Ecto neural progenitor cell (in vitro differentiated cells): ENCODE results near the gene P4HB.

Source experiments
- DNase-seq: peaks from one replicate; pipeline ENCODE4 v3.0.0-alpha.2; 2018; ENCODE audit warnings: low spot score

The P4HB gene

GRCh38 chr17:81898029-81898866 lies 37.9 kb upstream of the P4HB start:
- DNase-seq: no peak

- no peak for DNase-seq
Observed at GRCh38 chr17:81895400-81895799, 35.1 kb upstream of the P4HB start.

- no peak for DNase-seq
Observed at GRCh38 chr17:81891303-81891552, 30.9 kb upstream of the P4HB start.

GRCh38 chr17:81890447-81891302 lies 30.3 kb upstream of the P4HB start:
- DNase-seq: no peak

GRCh38 chr17:81889602-81890001 lies 29.3 kb upstream of the P4HB start:
- no peak for DNase-seq

GRCh38 chr17:81888988-81889595 lies 28.8 kb upstream of the P4HB start:
- DNase-seq: no peak

- no peak for DNase-seq
Observed at GRCh38 chr17:81888105-81888987, 28.0 kb upstream of the P4HB start.

GRCh38 chr17:81885869-81886548 lies 25.7 kb upstream of the P4HB start:
- DNase-seq: no peak

GRCh38 chr17:81885454-81885853 lies 25.1 kb upstream of the P4HB start:
- DNase-seq: no peak

- DNase-seq: no peak
Observed at GRCh38 chr17:81884968-81885367, 24.6 kb upstream of the P4HB start.

- no peak for DNase-seq
Observed at GRCh38 chr17:81884520-81884919, 24.2 kb upstream of the P4HB start.

GRCh38 chr17:81879121-81879520 lies 18.8 kb upstream of the P4HB start:
- DNase-seq: no peak

- DNase-seq: no peak
Observed at GRCh38 chr17:81878294-81878693, 18.0 kb upstream of the P4HB start.

- DNase-seq: no peak
Observed at GRCh38 chr17:81877569-81877968, 17.2 kb upstream of the P4HB start.

- peak; percentile 97 for DNase-seq
Observed at GRCh38 chr17:81871387-81872230, 11.3 kb upstream of the P4HB start.

GRCh38 chr17:81870981-81871386 lies 10.6 kb upstream of the P4HB start, which contains the start of gene ARHGDIA:
ARHGDIA (minus strand) TSS chr17:81871337; CDS start chr17:81869930, 1,407 bp downstream.
- no peak for DNase-seq

- DNase-seq: peak; percentile 75
Observed at GRCh38 chr17:81870131-81870980, 10.0 kb upstream of the P4HB start.

GRCh38 chr17:81869221-81870130 lies 9.1 kb upstream of the P4HB start:
- DNase-seq: peak; percentile 88
